Stimulated activated CD4-positive, alpha-beta T cell treated with anti-CD3 and anti-CD28 coated beads, Interleukin-1b, Interleukin-23, amount 100 ng/mL, for 48 hours (primary cell): ENCODE results near the gene MAP4K3.
A peak's percentile ranks its signal among the peaks of the same experiment; 100 is the strongest.

Experiments used
- DNase-seq: peaks from one replicate; pipeline ENCODE4 v3.0.0-alpha.2; 2020

The MAP4K3 gene

DNA sequence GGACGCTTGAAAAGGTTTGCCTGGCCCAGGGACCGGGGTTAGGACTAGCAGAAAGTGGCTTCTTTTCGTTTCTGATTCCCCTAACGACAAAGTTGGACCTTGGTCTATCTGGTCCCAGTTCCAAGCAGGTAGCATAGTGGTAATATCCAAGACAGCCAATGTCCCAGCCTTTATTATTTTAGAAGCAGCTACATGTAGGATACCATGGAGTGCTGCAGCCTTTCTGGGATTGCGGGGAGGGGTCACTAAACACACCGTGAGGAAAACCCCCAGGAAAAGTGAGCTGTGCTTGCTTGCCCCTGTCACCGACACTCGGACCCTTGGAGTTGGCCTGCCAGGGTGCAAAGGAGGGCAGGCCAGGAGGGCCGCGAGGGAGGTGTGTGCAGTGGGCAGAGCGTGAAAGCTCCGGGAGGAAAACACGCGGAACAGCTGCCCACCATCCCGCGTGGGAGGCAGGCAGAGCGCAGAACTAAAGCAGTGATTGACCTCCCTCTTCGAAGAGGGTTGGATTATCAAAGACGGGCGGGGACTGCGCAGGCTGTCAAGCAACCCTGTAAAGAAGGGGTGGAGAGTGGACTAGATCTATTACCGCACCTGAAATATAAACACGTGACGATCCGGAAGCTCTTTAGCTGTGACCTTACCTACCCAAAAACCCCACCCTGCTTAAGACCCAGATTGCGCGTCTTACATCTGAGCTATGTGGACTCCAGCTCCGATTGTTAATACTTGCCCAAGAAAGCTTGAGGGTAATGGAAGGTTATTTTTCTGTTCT is 624 bp upstream of the MAP4K3 start:
- peak; percentile 47 for DNase-seq

DNA sequence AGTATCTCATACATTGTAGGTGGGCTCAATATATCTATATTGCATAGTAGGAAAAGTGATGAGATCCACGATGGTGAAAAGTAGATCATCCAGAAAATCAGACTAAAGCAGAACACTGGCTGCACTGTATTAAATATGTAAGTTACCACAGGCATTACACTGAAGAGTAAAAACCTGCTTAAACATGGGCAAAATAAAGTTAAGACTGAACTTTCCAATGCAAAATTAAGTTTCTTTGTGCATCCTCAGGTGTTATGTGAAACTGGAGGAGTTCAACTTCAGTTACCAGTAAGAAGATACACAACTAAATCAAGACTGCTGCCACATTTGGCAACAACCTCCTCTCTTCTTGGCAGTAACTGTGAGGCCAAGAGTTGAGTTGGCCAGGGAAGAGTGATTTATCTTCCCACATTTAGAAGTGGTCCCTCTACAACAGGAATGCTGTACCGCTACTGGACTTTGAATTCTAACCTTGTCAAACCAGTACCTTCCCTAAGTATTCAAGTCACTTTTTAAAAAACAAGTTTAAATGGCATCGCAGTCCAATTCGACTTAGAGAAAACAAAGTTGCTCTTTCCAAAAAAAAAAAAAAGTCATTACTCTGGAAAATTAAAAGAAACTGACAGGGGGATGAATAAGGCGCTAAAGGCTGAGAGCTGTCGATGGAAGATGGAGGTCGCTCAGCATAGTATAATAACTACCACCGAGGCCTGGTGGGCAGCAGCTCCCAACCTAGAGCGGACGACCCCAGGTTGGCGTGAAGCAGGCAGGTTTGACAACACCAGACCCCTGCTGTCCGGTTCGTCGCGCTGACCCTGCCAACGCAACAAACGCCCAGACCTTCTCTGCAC is 1.1 kb downstream of the MAP4K3 start:
- no peak for DNase-seq

DNA sequence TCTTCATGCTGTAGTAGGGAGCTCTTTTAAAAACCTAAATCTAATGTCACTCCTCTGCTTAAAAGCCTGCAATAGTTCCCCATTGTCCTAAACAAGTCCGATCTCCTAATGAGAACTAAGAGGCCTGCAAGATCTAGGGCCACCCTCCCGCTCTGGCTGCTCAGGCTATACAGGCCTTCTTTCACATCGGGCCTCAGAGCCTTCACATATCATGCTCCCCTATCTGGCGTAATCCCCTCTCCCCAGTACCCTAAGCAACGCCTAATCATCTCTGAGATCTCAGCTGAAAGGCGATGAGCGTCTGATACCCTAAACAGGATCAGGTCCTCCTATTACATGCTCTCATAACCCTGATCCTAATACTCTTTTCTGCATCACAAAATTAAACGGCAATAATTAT is 1.9 kb downstream of the MAP4K3 start:
- DNase-seq: no peak

DNA sequence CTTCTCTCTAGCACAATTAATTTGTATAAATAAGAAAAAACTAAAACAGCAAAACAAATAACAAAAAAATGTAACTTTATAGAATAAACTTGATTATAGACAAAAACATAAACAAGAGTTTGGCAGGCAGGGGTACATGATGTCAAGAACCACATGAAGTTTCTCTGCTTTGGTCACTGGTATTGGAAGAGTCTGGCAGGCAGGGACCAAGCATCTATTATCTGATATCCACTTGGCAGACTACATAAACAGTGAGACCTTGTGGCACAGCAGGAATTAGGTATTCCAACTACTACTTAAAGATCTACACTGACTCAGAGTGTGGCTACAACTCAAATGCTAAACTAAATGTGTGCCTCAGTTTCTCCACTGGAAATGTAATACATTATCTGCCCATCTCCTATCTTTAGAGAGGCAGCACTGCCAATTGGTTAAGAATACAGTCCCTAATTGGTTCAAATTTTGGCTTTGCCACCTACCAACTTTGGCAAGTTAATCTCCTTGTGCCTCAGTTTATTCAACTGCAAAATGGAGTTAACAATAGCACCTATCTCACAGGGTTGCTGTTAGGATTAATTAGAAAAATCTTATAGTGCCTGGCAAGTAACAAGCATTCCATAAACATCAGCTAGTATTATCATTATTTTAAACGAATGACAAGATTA is 2.7 kb downstream of the MAP4K3 start:
- no peak for DNase-seq

DNA sequence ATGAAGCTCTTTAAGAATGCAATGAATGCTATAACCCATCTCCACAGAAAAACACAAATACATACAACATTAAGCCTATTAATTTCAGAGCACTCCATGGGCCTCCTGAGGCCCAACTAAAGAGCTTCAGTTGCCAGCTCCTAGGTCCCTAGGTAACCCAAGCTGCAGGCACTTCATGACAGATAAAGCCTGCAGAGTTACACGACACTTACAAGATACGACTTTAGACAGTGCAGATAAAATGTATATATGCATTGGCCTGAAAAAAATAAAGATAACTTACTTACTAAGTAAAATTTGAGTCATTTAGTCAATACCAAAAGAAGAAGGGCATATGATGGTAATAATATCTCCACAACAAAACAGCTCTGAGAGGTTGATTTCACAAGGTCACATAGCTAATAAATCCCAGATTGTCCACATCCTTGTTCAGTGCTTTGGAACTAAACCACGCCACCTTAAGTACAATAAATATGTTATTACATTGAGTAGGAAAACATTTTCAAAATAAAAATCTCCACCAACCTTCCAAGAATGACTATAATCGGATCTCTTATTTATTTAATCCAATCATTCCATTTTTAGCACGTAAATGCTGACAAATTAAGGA is 3.4 kb downstream of the MAP4K3 start:
- no peak for DNase-seq

DNA sequence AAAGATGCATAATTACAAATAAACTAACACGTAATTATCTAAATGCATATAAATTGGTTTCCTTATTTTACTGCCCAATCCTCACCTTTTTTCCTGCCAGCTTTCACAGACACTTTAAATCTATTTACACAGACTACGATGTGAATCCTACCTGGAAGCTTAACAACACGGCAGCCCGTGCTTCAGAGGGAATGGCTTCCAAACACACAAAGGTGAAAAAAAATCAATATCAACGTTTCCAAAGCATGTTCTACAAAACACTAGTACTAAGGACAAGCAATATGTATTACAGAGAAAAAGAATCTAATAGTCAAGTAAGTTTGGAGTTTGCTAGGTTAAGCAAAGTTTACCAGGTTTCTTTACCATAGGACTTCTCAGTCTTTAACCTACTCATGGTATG is 4.4 kb downstream of the MAP4K3 start:
- DNase-seq: no peak

DNA sequence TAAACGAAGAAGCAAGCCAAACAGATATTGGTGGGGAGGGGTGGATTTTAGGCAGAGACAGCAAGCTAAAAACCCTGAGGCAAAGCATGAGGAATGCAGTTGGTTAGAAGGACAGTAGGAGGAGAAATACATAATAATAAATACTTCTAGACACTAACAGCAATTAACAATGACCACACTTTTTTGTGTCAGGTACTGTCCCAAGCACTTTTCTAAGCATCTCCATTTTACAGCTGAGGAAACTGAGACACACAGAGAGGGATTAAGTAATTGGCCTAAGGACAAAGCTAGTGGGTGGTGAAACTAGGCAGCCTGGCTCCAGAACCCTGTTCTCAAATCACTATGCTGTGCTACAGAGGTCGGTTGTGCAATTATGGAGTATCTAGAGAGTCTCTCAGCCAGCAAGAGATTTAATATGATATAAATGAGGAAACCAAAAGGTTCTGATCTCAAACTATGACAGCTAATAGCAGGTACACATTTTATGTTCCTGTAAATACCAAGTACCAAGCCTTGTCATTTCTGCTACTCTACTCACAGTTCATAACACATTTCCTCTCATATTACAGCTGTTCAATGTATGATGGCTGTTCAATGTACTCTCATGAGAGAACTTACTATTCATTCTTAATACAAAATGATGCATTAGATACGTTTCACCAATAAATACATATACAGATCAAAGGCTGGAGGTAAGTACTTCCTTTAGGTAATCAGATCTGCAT is 5.3 kb downstream of the MAP4K3 start:
- no peak for DNase-seq

DNA sequence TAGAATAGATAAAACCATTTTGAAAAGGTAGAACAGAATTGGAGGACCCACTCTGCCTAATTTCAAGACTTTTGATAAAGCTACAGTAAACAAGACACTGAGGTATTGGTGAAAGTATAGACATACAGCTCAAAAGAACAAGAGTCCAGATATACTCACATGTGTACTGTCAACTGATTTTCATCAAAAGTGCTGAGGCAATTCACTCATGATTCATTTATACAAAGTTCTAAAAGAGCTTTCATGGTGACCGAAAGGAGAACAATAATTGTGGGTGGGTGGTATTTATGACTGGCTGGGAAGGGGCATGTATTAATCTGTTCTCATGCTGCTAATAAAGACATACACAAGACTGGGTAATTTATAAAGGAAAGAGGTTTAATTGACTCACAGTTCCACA is 7.3 kb downstream of the MAP4K3 start:
- no peak for DNase-seq

DNA sequence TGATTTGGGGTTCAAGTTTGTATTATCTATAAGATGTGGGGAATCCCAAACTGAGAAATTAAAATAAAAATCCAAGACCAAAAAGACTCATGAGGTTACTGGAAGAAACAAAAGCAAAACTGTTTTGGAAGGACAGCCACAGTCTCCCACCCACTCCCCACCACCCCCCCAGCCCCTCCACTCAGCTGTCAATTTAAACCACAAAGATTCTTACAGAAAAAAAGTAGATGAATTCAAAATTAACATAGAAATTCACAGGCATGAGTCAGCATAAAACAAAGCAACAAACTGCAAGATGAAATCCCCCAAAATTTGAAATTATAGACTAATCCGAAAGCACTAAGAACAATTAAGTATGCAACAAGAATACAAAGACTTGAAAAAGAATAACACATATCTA is 12.1 kb downstream of the MAP4K3 start:
- no peak for DNase-seq

DNA sequence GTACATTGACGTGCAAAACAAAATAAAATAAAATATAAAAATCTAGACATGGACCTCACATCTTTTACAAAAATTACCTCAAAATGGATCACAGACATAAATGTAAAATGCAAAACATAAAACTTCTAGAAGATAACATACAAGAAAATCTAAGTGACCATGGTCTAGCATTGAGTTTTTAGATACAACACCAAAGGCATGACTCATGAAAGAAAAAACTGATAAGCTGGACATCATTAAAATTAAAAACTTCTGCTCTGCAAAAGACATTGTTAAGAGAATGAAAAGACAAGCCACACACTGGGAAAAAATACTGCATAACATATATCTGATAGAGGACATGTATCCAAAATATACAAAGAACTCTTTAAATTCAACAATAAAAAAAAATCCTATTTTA is 14.4 kb downstream of the MAP4K3 start:
- no peak for DNase-seq

DNA sequence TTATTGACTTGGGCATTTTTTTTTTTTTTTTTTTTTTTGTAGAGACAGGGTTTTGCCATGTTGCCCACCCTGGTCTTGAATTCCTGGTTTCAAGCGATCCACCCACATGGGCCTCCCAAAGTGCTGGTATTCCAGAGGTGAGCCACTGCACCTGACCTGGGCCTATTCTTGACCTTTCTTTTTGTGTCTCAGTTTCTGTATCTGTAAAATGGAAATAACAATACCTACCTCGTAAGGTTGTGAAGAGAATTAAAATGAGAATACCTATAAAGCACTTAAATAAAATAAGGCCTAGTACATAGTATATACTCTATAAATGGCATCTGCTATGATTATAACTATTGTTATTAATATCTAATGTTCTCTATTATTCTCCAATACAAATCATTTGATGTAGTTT is 15.7 kb downstream of the MAP4K3 start:
- DNase-seq: no peak

DNA sequence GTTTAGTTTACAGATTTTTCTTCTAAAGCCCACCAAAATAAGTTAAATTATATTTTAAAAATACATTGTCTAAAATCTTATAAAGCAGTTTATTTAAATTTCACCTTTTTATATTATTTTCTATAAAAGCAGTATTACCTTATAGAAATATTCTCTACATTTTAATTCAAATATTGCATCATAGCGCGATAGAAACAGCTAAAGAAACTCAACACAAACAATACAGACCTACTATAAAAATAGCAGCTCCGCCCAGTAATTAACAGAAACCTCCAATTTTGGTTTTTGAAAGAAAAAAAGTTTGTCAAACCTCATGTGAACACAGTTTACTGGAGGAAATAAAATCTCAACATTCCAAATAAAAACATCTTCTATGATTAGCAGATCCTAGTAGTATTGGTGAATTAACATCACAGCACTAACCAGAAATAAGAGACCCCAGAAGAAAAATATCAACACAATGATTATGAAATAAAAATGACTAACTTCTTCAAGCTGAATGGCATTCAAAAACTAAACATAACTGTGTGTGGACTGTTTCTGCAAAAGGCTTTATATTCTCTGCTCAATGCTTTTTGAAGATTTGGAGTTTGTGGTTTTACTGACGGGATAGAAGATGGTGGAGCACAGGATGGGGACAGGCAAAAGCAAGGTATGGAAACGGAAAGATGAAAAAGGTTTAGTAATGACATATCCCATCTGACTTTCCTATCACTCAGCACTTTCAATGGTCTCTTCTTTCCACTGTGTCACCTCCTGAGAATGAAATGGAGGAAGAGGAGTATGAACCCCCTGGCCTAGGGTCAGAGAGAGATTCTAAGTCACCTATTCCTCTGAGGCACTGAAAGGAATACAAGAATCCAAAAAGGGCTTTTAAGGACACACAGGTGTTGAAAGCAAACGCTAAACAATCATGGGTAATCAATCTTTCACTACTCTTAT is 17.5 kb downstream of the MAP4K3 start:
- no peak for DNase-seq

DNA sequence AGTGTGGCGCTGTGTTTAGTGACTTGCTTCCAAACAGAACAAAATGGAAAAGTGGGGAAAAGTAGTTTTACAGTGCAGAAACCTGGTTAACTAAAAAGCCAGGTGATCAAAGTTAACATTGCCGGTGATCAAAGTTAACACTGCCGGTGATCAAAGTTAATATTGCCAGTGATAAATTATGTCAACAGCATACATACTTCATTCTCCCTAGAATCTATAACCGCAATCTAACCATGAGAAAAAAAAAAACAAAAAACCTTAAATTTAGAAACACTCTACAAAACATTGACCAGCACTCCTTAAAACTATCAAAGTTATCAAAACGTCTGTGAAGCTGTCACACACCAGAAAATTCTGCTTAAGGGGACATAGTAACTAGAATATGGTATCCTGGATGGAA is 18.6 kb downstream of the MAP4K3 start:
- no peak for DNase-seq

DNA sequence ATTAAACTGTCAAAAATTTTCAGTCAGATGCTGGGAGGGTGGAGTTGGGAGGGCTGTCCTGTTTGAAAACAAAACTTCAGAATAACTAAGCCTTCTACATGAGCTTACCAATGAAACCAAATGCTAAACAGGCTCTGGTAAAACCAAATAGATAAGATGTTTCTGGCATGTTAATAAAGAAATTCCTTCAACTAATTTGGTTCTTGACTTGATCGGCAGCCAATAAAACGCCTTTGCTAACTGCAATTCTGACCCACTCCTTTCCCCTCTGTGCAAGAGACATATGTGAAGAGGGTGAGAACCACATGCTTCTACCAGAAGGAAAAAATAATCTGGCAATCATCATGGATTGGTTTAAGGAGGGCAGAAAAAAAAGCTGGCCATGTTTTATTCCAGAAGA is 20.9 kb downstream of the MAP4K3 start:
- DNase-seq: no peak

DNA sequence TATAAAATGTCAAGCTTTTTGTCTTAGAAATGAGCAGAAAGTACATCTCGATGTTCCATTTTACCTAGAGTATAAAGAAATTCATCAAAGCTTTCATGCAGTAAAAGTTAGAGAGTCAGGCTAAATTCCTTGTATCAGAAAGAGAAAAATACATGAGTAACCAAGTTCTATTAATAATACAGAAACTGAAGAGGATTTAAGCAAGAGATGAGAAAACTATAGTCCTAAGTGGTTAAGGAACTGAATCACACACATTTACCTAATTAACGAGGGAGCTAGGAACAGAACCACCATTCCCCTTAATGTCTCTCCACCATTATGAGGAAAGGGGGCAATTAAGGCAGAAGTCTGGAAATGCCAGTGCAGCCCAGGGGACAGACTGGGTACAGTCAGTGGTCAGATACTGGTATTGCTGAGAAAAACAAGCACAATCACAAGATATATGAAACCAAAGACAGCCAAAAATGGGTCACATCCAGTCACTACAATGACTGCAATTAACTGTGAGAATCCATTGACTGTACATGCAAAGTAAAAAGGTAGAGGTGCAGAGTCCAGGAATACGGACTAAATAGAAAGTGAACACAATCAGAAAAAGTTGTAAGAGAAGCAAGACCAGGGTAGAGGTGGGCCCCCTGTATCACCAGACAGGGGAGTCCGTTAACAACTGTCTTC is 23.9 kb downstream of the MAP4K3 start:
- DNase-seq: no peak

DNA sequence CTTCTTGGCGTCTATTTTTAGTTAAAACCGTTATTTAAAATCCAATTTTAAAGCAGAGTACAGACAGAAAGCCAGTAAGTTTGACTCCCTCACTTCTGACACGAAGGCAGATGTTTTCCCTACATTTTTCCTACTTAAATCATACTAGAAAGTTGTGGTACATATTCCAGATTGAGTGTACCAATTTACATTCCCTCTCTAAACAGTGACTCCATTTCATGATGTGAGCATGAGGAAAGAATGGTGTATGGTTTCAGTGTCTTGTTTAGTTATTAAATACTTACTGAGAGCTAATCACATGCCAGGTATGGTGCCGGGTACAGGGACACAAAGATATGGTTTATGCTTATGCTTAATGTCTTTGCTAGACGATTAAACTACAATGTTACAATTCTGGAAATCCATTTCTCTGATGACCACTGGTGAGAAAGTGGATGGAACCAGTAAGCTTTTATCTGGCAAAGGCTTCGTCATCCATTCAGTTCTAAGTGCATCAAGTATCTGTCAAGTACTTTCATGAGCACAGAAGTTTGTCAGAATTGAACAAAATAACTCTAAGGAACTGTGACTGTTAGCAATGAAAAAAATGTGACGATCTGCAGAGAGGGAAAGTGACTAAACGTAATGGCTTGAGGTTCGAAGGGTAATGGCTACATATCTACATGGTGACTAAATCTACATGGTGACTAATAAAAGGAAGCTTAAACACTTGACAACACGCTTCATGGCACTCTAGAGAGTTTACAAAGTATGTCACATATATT is 25.7 kb downstream of the MAP4K3 start:
- no peak for DNase-seq

DNA sequence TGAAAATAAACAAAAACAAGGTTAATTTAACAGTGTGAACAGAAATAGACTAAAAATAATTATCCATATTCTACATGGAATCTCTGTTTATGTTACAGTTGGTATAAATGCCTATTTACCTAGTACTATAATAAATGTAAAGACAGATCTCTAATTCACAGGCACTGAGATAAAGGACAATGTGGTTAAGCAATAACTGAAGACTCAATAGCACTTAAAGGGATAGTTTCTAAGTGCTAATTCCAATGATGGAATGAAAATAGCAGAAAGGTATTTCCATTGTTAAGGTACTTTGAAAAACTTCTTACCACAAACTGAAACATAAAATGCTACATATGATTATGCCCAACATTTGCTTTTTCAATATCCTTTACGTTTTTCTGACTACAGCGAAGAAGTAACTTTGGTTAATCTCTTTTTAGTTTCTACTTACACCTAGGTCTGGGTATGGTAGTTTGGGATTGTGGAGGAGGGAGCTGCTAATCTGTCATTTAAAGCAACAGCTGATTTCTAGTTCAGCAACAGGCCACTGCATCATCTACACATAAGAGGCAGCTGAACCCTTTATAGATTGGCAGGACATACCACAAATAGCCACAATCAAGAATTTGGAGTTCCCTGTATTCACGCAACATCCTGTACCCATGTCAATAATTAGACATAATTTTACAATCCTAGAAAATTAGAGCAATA is 27.2 kb downstream of the MAP4K3 start:
- DNase-seq: no peak

DNA sequence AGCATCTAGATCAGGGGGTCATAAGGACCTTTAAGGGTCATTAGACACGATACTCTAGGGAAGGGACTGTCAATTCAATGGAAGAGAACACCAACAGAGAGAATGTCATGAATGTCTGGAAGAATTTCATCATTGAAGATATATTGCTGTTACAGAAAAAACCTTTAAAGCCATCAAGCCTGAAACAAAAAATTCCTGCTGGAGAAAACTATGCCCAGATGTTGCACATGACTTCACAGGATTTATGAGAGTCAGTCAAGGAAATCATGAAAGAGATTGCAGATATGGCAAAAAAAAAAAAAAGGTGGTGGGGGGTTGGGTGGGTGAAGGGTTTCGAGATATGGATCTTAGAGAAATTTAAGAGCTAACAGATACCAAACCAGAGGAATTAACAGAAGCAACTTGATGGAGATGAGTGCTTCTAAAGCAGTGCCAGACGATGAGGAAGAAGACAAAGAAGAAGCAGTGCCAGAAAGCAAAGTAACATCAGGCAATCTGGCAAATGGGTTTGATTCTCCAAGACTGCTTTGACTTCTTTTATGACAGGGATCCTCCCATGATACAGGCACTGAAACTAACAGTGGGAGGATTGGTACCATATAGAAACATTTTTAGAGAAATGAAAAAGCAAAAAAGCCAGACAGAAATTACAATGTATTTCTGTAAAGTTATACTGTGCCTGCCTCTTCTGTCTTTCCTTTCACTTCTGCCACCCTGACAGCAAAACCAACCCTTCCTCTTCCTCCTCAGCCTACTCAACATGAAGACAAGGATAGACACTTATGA is 28.5 kb downstream of the MAP4K3 start:
- DNase-seq: no peak
